Mammary epithelial cell (primary cell): Measurements from ENCODE around the gene ZNF611.

Source experiments
- EZH2 ChIP-seq: IDR thresholded peaks from 2 replicates; pipeline ENCODE4 v1.6.1; 2012; ENCODE audit warnings: low read length, inconsistent platforms, borderline replicate concordance
- TF ChIP-seq, protein P1 (sequence below), 2 donors: IDR thresholded peaks in 1 of 2; conservative IDR thresholded peaks in 1 of 2; 2 replicates each; pipeline ENCODE4 v1.5.1; 2011 to 2012; ENCODE audit warnings: inconsistent platforms in 2 of 2, low read length in 2 of 2, mild to moderate bottlenecking in 2 of 2, control low read depth in 1 of 2, low read depth in 1 of 2; ENCODE audit not compliant: insufficient read depth in 1 of 2; ENCODE audit errors: extremely low read depth in 1 of 2

DNA sequence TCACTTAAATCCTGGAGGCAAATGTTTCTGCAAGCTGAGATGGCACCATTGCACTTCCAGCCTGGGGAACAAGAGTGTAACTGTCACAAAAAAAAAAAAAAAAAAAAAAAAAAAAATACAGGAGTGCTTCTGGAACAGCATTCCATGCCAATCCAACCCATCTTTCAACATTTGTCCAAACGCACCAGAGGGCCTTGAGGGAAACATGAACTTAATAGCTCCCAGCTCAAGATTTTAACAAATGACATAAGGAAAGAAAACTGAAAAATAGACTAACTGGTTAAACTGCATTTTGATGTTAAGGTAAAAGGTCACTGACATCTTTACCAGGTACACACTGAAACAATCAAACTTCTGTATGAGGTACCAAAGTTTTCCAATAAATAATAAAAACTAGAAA lies 49.0 kb downstream of the ZNF611 start:
- TF ChIP-seq EZH2: no peak
- TF ChIP-seq, protein P1, sequence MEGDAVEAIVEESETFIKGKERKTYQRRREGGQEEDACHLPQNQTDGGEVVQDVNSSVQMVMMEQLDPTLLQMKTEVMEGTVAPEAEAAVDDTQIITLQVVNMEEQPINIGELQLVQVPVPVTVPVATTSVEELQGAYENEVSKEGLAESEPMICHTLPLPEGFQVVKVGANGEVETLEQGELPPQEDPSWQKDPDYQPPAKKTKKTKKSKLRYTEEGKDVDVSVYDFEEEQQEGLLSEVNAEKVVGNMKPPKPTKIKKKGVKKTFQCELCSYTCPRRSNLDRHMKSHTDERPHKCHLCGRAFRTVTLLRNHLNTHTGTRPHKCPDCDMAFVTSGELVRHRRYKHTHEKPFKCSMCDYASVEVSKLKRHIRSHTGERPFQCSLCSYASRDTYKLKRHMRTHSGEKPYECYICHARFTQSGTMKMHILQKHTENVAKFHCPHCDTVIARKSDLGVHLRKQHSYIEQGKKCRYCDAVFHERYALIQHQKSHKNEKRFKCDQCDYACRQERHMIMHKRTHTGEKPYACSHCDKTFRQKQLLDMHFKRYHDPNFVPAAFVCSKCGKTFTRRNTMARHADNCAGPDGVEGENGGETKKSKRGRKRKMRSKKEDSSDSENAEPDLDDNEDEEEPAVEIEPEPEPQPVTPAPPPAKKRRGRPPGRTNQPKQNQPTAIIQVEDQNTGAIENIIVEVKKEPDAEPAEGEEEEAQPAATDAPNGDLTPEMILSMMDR (conservative IDR thresholded peaks at IDR 0.05 in 1 of 2, IDR thresholded peaks at IDR 0.05 in 1 of 2; ENCODE audit: extremely low read depth in 1 of 2, insufficient read depth in 1 of 2, low read depth in 1 of 2, low read length in 2 of 2): no peak
